ENCODE data around the gene HOXD3.

HOXD3 gene

DNA sequence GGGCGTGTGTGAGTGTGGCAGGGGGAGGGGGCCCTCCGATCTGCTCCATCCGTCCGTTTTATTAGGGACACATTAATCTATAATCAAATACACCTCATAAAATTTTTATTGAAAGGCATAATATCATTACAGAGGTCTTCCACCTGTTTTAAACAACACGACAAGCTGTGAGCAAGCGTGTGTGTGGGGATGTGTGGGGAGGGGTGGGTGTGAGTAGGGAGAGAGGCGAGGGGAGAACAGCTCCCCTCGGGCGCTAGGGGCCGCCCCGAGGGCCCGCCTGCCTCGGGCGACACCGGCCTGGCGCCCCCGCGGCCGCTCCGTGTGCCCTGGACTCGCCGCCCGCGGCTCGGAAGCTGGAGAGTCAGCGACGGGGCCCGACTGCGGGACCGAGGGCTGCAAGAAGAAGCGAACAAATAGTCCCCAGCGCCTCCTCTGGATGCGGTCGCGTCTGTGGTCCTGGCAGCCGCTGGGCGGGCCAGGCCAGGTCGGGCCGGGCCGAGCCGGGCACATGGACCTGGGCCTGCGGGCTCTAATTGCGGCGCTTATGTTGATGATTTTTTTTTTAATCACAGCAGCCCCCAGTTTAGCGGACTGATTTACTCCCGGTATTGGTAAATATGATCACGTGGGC, 34.9 kb upstream of the HOXD3 start:
- no peak for DNase-seq

- DNase-seq: peak; percentile 81
Measured at GRCh38 chr2:176122683-176123410, 34.3 kb upstream of the HOXD3 start, which contains the start of gene HOXD9. TSS of gene HOXD9 (plus strand) at chr2:176122719. CDS start at chr2:176122769, 50 bp downstream.

GRCh38 chr2:176123411-176124109, 33.5 kb upstream of the HOXD3 start:
- DNase-seq: no peak

DNA sequence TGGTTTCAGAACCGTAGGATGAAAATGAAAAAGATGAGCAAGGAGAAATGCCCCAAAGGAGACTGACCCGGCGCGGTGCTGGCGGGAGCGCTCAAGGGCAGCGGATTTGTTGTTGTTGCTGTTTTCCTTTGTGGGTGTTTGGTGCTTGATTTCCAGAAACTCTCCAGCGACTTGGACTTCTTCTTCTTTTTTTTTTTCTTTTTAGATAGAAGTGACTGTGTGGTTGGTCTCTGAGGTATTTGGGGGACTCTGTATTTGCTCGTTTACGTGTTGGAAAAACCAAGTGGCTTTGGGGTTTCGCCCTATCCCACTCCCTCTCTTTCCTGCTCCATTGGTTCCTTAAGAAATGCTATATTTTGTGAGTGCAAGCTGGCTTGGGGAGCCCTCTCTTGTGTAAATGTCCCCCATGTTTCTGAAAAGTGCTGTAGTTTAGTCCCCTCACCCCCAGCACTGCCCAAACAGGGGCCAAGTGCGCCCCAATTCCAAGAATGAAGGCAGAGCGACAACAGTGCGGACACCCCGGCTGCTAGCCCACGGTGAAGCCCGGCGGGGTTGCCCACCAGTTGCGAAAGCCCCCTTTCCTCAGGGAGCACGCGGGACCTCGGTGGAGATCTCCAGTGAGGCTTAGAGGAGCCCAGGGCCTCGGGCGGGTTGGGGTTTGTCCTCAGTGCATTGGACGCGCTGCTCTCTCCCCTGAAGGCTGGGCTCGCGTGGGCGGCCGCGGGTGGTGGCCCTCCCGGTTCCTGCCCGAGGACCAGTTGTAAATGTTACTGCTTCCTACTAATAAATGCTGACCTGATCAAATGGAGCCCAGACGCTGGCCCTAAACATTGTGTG, 32.8 kb upstream of the HOXD3 start:
- no peak for DNase-seq

- DNase-seq: no peak
Measured at GRCh38 chr2:176124947-176125771, 31.9 kb upstream of the HOXD3 start.

DNA sequence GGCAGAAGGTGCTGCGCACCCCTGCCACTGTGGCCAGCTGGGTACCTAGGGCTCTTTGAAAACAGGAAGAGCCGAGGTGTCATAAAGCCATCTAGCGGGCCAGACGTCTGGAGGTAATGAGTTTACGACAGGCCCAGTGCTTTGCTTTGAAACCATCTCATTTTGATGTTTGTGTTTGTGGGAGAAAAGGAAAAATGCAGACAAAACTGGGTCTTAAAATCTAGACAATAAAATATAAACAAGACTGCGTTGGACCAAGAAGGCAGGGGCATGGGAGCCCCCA, 31.4 kb upstream of the HOXD3 start:
- DNase-seq: no peak

DNA sequence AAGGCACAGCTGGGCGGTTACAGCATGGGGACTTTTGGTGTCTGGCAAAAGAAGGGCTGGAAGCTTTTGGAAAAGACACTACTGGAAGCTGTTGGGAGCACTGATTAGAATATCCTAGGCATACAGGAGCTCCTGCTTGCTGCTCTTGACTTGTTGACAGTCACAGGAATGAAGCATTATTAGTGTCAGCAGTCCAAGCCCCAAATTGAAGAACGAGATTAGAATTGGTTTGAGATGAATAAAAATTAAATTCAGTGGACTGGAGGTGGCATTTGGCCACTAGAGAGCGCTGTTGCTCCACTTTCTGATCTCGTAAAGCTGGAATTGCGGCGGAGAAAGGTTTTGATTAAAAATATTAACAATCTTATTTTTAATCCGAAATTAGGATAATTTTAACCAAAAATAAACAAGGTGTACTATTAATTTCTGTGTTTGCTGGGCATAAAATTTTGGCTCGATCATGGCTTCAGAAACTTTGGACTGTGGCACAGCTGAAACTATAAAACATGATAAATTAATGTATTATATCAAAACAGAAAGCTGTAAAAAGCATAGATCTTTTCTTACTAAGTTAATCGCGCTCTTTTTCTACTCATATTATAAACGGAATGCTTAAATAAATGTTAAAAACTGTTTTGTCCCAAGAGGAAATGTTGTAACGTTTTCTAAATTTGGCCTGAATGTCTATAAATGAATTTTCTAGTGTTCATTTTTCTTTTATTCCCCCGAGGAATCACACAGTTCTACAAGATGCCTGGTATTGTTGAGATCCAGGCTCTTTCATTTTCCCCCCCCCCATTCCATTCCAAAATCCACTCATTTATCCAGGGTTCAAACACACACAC, 30.0 kb upstream of the HOXD3 start:
- peak; percentile 77 for DNase-seq

GRCh38 chr2:176127774-176128072, 29.4 kb upstream of the HOXD3 start:
- DNase-seq: no peak

DNA sequence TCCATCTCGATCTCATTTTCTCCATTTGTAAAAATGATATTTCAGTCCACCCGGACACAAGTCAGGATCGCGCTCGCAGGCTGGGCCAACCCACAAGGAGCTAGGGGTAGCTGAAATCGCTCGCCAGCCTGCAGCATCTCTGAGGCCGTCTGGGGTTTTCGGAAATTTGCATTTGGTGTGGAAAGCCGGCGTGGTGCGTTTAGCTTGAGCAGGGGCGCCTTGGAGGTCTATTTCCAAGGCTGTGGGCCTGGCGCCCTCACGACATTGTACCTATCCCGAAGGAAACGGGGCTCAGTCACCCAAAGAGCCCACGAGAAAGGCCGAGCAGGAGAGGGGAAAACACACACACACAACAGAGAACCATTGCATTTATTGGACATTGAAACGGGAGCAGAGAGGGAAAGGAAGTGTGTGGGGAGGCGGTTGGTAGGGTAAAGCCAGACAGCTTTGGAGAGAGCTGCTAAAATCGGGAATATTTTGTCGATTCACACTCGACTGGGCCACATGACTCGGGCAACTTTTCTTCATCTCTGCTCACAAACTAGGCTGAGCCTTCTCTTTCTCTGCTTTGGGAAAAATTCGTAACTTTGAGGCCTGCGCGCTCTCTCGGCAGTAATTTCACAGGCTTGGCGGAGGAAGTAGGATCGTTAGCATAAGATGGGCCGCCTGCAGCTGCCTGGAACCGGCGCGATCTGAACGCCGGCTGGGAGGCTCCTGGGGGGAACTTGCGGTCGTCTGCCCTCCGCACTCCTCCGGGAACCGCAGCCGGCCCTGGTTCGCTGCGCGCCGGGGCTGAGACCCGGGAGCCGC, 28.7 kb upstream of the HOXD3 start:
- DNase-seq: peak; percentile 58

- DNase-seq: peak; percentile 91
Measured at GRCh38 chr2:176128982-176129796, 27.9 kb upstream of the HOXD3 start, which contains the start of gene HOXD8. TSS of gene HOXD8 (plus strand) at chr2:176129705. CDS start at chr2:176130367, 662 bp downstream.

DNA sequence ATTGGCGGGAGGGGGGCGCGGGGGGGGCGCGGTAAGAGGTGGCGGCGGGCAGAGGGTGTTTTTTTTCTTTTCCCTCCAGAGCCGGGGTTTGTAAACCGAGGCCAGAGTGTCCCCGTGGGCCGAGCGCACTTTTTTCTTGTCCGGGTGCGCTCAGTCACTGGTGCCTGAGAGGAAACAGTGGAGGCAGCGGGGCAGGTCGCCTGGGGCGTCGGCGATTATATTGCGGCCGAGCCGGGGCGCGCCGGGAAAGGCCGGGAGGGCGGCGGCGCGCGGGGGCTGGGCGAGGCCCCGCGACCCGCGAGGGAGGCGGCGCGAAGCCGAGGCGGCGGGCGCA, 27.3 kb upstream of the HOXD3 start:
- DNase-seq: no peak

- DNase-seq: peak; percentile 97
Measured at GRCh38 chr2:176130147-176130956, 26.8 kb upstream of the HOXD3 start.

DNA sequence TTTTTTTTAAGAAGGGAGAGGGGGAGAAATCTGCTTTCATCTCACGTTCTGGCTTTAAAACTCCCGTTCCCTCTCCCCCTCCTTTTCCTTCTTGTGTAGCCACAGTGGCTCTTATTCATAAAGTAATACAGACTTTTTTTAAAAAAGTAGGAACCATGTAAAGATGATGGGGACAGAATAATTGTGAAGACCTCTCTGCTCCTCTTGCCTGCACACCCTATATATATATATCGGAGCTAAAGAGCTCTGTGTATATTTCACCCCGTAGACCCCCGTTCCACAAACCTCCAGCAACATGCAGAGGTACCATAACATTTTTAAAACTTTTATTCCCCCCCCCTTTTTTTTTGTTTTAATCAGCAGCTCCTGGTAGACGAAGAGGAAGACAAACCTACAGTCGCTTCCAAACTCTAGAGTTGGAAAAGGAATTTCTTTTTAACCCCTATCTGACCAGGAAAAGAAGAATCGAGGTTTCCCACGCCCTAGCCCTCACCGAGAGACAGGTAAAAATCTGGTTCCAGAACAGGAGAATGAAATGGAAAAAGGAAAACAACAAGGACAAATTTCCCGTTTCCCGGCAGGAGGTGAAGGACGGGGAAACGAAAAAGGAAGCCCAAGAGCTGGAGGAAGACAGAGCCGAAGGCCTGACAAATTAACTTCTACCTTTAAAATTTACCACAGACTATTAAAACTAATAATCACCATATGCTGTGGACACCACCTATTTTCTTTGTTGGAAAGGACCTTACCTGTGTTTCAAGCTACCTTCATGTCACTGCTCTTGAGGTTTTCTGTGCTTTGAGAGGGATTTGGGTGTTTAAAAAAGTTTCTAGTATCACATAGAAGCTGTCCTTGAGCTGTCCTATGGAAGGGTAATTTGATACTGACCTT, 25.9 kb upstream of the HOXD3 start:
- DNase-seq: no peak

GRCh38 chr2:176131848-176132158, 25.3 kb upstream of the HOXD3 start:
- DNase-seq: no peak

DNA sequence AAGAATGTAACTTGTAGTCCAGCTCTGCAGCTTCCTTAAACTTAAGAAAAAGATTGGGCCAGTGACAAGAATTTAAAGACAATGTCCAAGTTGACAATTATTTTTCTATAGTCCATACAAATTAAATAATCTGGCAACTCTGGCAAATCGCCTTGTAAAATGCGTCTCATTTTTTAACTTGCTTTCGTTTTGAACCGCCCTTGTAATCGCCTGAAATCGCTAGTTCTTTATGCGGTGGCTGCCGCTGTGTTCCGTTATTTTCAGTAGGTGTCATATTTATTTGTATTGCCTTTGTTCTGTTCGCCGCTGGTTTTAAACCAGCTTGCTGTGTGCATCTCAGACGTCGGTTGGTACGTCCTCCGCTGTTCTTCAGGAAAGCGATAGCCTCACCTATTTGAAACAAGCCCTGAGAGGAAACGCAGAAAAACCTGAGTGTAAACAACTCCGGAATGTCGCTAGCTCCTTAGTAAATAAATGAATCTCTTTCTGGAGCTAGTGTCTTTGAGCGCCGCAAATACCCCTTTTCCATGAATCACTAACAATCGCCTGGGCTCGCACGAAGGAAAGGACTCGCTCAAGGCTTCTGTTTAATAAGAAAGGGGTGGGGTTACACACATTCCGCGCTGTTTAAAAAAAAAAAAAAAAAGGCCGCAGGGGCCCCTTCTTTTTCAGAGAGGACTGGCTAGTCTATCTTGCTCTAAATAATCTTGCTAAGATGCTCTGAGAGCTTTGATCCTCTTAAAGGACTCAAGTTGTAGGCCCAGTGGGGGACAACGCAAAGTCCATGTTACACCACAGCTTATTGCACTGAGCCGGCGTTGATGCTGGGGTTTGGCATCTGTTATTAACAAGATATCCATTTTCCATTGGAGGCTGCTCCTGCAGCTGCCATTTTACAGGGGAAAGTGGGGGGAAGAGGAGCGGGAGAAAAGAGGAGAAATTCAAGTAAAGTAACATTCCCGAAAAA, 24.6 kb upstream of the HOXD3 start:
- DNase-seq: peak; percentile 85

- DNase-seq: no peak
Measured at GRCh38 chr2:176133389-176133788, 23.7 kb upstream of the HOXD3 start.

DNA sequence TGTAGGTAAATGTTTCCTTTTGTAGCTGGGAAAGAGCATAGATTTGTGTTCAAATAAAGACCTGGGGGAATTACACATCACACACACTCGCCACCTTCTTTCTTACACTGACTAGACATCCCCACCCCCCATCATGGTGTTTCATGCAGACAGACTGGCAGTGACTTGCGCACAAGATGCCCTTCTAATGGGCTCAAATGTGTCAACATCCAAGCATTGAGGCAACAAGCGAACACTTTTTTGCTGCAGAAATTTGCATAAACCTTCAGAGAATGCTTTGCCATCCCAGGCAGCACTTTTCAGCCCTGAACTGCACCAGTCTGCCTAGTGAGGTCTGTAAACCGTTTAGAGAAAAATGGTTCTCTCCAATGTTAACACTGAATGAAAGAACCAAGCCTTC, 23.1 kb upstream of the HOXD3 start:
- no peak for DNase-seq

All from fibroblast of upper back skin (primary cell).